Kidney (tissue), 14 donors: Measurements from ENCODE around the gene TMEM218. TPM values are rescaled to one million over a fixed set of nuclear protein-coding genes. Genes with fewer than 3 reads are reported as not detected.

Experiments
- DNase-seq, 5 donors: peaks; one replicate each; pipeline ENCODE4 v3.0.0-alpha.2; 2013 to 2020
- FAIRE-seq: peaks from 2 replicates; lab custom pipeline; 2012; peaks lifted over from hg19 to GRCh38; lab: Jason Lieb, UNC
- H3K27ac ChIP-seq, 2 donors: one replicate each; pipeline ENCODE4 v1.7.0; 2013; ENCODE audit warnings: low read depth in 2 of 2, low read length in 2 of 2, inconsistent platforms in 1 of 2
- H3K27me3 ChIP-seq: one replicate; pipeline ENCODE4 v1.7.1; 2013; ENCODE audit warnings: low read length, inconsistent platforms; ENCODE audit not compliant: control insufficient read depth, insufficient read depth
- H3K36me3 ChIP-seq, 3 donors: one replicate each; pipeline versions ENCODE4 v1.7.0 to v1.7.1; 2013; ENCODE audit warnings: low read length in 3 of 3, control low read depth in 1 of 3, inconsistent platforms in 1 of 3; ENCODE audit not compliant: insufficient read depth in 3 of 3, control insufficient read depth in 2 of 3
- H3K4me1 ChIP-seq, 3 donors: one replicate each; pipeline versions ENCODE4 v1.7.0 to v1.7.1; 2013; ENCODE audit warnings: low read length in 3 of 3, inconsistent platforms in 1 of 3, low read depth in 1 of 3; ENCODE audit not compliant: control insufficient read depth in 2 of 3, insufficient read depth in 2 of 3
- H3K4me3 ChIP-seq, 3 donors: one replicate each; pipeline versions ENCODE4 v1.7.0 to v1.8.1; 2013; ENCODE audit warnings: low read length in 3 of 3, control low read depth in 1 of 3, inconsistent platforms in 1 of 3
- H3K9ac ChIP-seq, 3 donors: one replicate each; pipeline versions ENCODE4 v1.7.0 to v1.7.1; 2013; ENCODE audit warnings: low read length in 3 of 3, control low read depth in 1 of 3, inconsistent platforms in 1 of 3
- H3K9me3 ChIP-seq, 3 donors: one replicate each; pipeline versions ENCODE4 v1.7.0 to v1.7.1; 2013; ENCODE audit warnings: low read length in 3 of 3, control low read depth in 1 of 3, inconsistent platforms in 1 of 3; ENCODE audit not compliant: control insufficient read depth in 2 of 3, insufficient read depth in 1 of 3
- intact Hi-C: fragments of 100-400 bp; cut with DNase I; formaldehyde crosslinking; loops from one replicate; pipeline ENCODE4 v1.11.1; 2022
- polyA plus RNA-seq: library from polyadenylated mRNA; stranded (reverse); fragments of 350-450 nt; fragmentation: Illumina TruSeq; extraction: RNeasy Lipid Tissue Mini Kit (QIAGEN cat#74804); gene quantifications from one replicate; pipeline ENCODE4 v1.2.3, GENCODE V29; 2014; ENCODE audit warnings: low read depth, low replicate concordance; ENCODE audit not compliant: insufficient read depth
- total RNA-seq: library from RNA; stranded (reverse); fragmentation: NEBNext Ultra II Directional; extraction: Animal tissue kit (Norgen Biotek cat#: 25700); gene quantifications from one replicate; pipeline ENCODE4 v1.2.1, GENCODE V29; 2021
- TF ChIP-seq, protein P1 (sequence below): IDR thresholded peaks from 3 replicates; pipeline ENCODE4 v1.5.1; 2012; ENCODE audit warnings: mild to moderate bottlenecking, moderate library complexity, borderline replicate concordance; ENCODE audit not compliant: insufficient read depth; ENCODE audit errors: extremely low read depth
- donor health status: control.
- donor health status: control.
- donor health status: control.
- donor health status: control.
- donor health status: control.
- donor health status: DM: yes; HTN: yes; CAD: no.
- donor health status: Normal renal cell carcinoma (clear cell type).

Gene TMEM218
- total and polyA plus RNA-seq, 2 donors from 2014 or later: 22.9 to 33.4 TPM

DNA sequence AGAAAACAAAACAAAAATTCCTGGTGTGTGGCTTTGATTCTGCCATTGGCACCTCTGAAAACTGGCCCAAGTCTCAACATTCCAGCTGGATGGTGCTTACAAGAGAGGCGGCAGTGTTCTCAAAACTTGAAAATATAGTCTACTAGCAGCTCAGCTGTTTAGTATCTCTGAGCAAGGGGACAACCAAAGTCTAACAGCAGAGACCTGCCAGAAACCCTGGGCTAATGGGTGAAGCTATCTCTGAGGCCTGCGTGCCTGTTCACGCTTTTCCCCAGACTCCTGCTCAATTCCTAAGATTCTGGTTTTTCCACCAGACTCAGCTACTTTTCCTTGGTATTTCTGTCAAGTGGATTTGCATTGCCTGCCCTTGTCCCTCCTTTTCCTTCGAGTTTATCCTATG lies 17.9 kb downstream of the TMEM218 start:
- TF ChIP-seq, protein P1, sequence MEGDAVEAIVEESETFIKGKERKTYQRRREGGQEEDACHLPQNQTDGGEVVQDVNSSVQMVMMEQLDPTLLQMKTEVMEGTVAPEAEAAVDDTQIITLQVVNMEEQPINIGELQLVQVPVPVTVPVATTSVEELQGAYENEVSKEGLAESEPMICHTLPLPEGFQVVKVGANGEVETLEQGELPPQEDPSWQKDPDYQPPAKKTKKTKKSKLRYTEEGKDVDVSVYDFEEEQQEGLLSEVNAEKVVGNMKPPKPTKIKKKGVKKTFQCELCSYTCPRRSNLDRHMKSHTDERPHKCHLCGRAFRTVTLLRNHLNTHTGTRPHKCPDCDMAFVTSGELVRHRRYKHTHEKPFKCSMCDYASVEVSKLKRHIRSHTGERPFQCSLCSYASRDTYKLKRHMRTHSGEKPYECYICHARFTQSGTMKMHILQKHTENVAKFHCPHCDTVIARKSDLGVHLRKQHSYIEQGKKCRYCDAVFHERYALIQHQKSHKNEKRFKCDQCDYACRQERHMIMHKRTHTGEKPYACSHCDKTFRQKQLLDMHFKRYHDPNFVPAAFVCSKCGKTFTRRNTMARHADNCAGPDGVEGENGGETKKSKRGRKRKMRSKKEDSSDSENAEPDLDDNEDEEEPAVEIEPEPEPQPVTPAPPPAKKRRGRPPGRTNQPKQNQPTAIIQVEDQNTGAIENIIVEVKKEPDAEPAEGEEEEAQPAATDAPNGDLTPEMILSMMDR: no peak
- H3K9ac ChIP-seq: no peak overlapping the region
- DNase-seq (no peak), FAIRE-seq (no peak)
- intact Hi-C loops: no loop called here
- no peaks in the 10 kb centered on the region for H3K9me3 ChIP-seq
- no peak overlapping the region for H3K27ac ChIP-seq
- peaks cover 0 to 2% (median 0%) of the 10 kb centered on the region in 3 donors for H3K4me1 ChIP-seq
- no peak overlapping the region for H3K4me3 ChIP-seq
- H3K36me3 ChIP-seq: peaks cover 0 to 7% (median 4%) of the 10 kb centered on the region in 3 donors
- H3K27me3 ChIP-seq: no peaks in the 10 kb centered on the region

DNA sequence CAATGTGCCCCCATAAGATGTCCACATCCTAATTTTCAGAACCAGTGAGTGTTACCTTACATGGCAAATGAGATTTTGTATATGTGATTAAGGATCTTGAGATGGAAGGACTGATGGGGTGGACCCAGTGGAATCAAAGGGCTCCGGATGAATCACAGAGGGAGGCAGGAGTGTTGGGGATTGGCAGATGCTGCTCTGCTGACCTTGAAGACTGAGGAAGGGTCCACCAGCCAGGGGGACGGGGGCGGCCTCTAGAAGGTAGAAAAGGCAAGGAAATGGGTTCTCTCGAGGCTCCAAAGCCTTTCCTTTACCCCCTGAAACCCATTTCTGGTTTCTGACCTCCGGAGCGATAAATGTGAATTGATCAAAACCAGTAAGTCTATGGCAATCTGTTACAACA lies 18.8 kb downstream of the TMEM218 start:
- no peak overlapping the region for H3K9ac ChIP-seq
- DNase-seq: no peak
- peaks cover 0 to 2% (median 0%) of the 10 kb centered on the region in 3 donors for H3K4me1 ChIP-seq
- no peaks in the 10 kb centered on the region for H3K27me3 ChIP-seq
- no peak overlapping the region for H3K27ac ChIP-seq
- TF ChIP-seq, protein P1: no peak
- intact Hi-C loops: no loop called here
- no peak for FAIRE-seq
- no peaks in the 10 kb centered on the region for H3K9me3 ChIP-seq
- no peak overlapping the region for H3K4me3 ChIP-seq
- H3K36me3 ChIP-seq: peaks cover 0 to 7% (median 4%) of the 10 kb centered on the region in 3 donors

DNA sequence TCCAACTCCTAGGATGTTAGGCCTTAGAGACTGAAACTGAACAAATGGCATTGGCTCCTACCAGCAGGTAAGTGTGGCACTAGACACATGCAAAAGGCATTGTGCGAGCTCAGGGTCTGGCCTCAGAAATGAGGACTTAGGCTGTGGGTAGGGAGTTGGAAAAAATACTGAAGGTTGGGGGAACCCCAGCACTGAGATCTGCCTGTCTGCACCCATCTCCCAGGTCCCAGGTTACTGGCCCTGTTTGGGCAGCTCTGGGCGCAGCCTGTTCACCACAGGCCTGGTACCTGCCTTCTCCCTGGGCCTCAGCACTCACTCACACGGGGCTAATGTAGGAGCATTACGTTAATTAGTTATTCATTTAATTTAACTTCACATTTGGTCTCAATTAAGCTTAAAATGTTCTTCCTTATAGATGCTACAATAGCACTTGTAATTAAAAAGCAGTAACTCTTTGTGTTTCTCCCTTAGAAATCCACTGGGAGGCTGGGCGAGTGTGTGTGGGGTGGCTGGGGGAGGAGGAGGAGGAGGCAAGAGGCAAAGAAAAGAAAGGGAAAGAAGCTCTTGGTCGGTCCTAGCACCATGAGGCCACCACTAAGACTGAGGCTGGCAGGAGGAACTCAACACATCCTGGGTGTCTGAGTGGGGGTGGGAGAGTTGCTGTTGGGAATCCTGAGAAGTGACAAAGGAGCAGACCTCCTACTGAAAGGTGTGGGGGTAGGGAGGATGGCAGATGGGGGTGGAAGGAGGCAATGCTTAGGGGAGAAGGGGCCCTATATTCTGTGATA lies 19.4 kb downstream of the TMEM218 start:
- Histone ChIP-seq H3K27me3 (no peaks in the 10 kb centered on the region), H3K4me1 (peaks cover 0 to 2% (median 0%) of the 10 kb centered on the region in 3 donors), H3K4me3 (no peak overlapping the region), H3K9me3 (no peaks in the 10 kb centered on the region), H3K27ac (no peak overlapping the region), H3K36me3 (peaks cover 0 to 4% (median 3%) of the 10 kb centered on the region in 3 donors), H3K9ac (no peak overlapping the region)
- no peak for DNase-seq
- TF ChIP-seq, protein P1: no peak
- no peak for FAIRE-seq
- intact Hi-C loops: no loop called here
